GM21423 (cell line): Measurements from ENCODE around the gene ATP6V0C.

ENCODE experiments used
- ATAC-seq: cut with Tn5 transposase; IDR thresholded peaks from one replicate; pipeline ENCODE4 v1.9.1; 2021; ENCODE audit warnings: mild to moderate bottlenecking, moderate library complexity; ENCODE audit not compliant: unreplicated experiment

The ATP6V0C gene

DNA sequence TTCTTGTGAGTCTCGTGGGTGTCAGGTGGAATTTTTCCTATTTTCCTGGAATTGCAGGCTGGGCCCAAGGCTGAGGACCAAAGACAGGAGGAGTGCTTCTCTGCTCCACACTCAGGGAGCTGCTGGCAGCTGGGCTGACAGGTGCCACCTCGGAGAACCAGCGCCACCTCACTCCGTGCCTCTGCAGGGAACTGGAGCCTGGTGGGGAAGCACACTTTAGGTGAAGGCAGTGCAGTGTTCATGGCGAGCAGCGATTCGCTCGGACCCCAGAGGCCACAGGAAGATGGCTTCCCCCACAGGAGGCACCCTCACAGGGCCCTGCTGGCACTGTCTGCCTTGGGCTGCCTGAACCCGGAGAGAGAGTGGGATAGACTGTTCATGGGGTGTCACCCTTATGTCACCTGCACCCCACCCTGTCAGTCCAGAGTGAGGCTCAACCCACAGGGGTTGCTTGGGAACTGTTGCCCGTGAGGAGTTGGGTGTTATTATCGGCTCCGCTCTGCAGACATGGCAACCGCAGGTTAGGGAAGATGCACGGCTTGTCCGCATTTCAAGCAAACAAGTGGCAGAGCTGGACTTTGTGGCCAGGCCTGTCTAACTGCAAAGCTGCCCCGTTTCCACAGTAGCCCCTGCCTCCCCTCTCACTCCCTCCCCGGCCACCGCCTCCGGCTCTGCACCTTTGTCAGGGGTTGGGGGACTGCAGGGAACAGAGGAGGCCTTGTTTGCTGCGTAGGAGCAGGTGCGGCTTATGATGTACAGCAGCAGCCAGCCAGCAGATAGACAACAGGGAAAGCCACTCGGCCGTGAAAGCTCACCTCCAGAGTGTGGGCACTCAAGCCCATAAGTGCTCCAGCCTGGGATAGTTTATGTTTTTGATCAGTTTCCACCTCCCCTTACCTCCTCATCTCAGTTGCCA, 23.3 kb upstream of the ATP6V0C start:
- ATAC-seq = no peak

DNA sequence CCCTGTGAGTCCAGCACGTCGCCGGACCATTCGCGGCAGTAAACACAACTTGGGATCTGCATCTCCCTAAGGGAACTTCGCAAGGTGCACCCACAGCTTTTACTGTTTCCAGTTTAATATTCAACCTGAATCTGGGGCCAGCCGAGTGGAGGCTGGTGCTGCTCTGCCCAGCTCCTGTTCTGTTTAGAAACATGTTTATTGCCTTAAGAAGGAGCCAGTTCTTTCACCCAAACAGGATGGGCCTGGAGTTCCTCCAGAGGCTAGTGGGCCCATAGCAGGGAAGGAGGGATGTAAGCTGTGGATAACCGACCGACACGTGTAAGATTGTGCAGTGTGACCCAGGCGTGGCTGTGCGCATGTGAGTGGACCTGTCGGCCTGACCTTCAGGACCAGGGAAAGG, 21.5 kb upstream of the ATP6V0C start:
- ATAC-seq = no peak

DNA sequence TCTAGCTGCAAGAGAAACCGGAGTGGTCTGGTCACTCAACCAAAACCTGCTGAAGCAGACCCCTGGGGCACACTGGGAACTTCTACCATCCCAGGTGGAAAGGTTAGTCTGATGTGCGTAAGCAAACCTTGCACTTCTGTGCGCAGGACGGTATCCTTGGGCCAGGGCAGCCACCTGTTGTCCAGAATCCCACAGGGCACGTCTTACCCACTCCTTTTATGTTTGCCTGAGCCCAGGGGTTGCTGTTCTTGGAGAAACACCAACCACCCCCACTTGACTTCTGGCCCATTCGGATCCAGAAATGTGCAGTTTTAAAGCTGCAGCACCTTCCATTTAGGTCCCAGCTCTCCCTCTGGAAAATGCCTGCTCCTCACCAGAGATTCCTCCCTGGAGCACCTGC, 20.1 kb upstream of the ATP6V0C start:
- no peak for ATAC-seq

- ATAC-seq = no peak
Measured at GRCh38 chr16:2494616-2495015, 19.1 kb upstream of the ATP6V0C start.

DNA sequence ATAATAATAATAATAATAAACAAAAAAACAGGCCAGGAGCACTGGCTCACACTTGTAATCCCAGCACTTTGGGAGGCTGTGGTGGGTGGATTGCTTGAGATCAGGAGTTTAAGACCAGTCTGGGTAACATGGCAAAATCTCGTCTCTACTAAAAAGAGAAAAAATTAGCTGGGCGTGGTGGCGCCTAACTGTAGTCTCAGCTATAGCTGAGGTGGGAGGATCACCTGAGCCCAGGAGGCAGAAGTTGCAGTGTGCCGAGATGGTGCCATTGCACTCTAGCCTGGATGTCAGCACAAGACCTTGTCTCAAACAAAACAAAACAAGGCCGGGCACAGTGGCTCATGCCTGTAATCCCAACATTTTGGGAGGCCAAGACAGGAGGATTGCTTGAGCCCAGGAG, 18.7 kb upstream of the ATP6V0C start:
- no peak for ATAC-seq

DNA sequence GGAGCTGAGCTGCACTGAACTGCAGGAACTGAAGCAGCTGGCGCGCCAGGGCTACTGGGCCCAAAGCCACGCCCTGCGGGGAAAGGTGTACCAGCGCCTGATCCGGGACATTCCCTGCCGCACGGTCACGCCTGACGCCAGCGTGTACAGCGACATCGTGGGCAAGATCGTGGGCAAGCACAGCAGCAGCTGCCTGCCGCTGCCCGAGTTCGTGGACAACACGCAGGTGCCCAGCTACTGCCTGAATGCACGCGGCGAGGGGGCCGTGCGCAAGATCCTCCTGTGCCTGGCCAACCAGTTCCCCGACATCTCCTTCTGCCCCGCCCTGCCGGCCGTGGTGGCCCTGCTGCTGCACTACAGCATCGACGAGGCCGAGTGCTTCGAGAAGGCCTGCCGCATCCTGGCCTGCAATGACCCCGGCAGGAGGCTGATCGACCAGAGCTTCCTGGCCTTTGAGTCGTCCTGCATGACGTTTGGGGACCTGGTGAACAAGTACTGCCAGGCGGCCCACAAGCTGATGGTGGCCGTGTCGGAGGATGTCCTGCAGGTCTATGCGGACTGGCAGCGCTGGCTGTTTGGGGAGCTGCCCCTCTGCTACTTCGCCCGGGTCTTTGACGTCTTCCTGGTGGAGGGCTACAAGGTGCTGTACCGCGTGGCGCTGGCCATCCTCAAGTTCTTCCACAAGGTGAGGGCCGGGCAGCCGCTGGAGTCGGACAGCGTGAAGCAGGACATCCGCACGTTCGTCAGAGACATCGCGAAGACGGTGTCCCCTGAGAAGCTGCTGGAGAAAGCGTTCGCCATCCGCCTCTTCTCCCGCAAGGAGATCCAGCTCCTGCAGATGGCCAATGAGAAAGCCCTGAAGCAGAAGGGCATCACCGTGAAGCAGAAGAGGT, 17.3 kb upstream of the ATP6V0C start:
- ATAC-seq = no peak

DNA sequence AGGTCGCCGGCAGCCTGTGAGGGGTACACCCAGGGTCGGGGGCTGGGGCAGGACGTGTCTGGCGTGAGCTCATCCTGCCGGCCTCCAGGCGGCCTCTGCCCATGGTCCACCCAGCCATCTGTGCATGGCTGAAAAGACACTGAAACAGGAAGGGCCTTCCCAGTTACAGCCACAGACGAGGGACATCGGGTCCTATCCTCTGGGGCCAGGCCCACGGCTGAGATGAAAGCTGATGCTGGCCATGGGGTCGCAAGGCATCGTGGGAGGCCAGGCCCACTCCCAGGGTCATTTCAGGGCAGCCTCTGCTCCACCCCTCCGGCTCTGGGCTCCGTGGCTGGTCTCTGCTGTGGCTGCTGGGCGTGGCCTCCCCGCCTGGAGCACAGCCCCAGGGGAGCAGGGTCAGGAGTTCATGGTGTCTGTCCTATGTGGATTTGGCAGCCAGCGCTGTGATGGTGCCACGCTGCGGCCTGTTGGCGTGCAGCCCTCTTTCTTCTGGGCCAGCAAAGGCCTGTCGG, 16.6 kb upstream of the ATP6V0C start:
- no peak for ATAC-seq

GRCh38 chr16:2497695-2498484, 15.9 kb upstream of the ATP6V0C start:
- ATAC-seq = no peak

- no peak for ATAC-seq
Measured at GRCh38 chr16:2498531-2499253, 15.1 kb upstream of the ATP6V0C start.

GRCh38 chr16:2499454-2499853, 14.3 kb upstream of the ATP6V0C start:
- no peak for ATAC-seq

- no peak for ATAC-seq
Measured at GRCh38 chr16:2499890-2500429, 13.8 kb upstream of the ATP6V0C start.

GRCh38 chr16:2500430-2500917, 13.3 kb upstream of the ATP6V0C start:
- no peak for ATAC-seq

- peak; percentile 59 for ATAC-seq
Measured at GRCh38 chr16:2500918-2501750, 12.6 kb upstream of the ATP6V0C start.

GRCh38 chr16:2501946-2502895, 11.5 kb upstream of the ATP6V0C start:
- no peak for ATAC-seq

GRCh38 chr16:2505695-2506094, 8.1 kb upstream of the ATP6V0C start:
- no peak for ATAC-seq

- ATAC-seq = peak; percentile 62
Measured at GRCh38 chr16:2507052-2507659, 6.6 kb upstream of the ATP6V0C start.

- ATAC-seq = peak; percentile 5
Measured at GRCh38 chr16:2507665-2508064, 6.1 kb upstream of the ATP6V0C start.
